Measurements from ENCODE around the gene CACNA2D4.

DNA sequence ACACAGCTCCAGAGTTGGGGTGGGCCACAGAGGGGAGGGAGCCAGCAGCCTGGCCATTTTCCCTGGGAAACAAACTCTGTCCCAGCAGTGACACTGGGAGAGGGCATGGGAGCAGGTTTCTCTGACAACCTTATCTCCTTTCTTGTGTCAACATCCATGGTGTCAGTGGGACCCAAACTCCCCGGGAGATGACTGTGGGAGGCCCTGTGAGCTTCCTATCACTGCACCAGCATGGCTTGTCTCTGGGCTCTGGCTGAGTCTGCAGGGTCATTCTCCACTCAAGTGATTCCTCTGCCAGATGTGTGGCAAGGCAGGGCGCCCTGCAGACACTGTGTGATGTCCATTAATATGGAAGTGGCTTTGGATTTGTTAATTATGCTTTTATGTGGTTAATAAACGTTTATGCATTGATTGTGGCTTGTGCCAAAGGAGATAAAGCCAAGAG is 88.0 kb downstream of the CACNA2D4 start:
- TF ChIP-seq, protein P1, sequence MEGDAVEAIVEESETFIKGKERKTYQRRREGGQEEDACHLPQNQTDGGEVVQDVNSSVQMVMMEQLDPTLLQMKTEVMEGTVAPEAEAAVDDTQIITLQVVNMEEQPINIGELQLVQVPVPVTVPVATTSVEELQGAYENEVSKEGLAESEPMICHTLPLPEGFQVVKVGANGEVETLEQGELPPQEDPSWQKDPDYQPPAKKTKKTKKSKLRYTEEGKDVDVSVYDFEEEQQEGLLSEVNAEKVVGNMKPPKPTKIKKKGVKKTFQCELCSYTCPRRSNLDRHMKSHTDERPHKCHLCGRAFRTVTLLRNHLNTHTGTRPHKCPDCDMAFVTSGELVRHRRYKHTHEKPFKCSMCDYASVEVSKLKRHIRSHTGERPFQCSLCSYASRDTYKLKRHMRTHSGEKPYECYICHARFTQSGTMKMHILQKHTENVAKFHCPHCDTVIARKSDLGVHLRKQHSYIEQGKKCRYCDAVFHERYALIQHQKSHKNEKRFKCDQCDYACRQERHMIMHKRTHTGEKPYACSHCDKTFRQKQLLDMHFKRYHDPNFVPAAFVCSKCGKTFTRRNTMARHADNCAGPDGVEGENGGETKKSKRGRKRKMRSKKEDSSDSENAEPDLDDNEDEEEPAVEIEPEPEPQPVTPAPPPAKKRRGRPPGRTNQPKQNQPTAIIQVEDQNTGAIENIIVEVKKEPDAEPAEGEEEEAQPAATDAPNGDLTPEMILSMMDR (IDR thresholded peaks at IDR 0.05; ENCODE audit: extremely low read depth in 1 of 2, insufficient read depth in 1 of 2, low read depth in 1 of 2, low read length in 2 of 2): no peak
- TF ChIP-seq MAX (IDR thresholded peaks at IDR 0.05; ENCODE audit: insufficient read depth, insufficient read length) (no peak), POLR2A (IDR thresholded peaks at IDR 0.05; ENCODE audit: low read depth, low read length) (no peak), POLR2AphosphoS5 (IDR thresholded peaks at IDR 0.05; ENCODE audit: insufficient read depth, low read depth, low read length) (no peak), EZH2 (IDR thresholded peaks at IDR 0.05; ENCODE audit: borderline replicate concordance, low read depth, low read length, severe bottlenecking) (no peak), JUN (IDR thresholded peaks at IDR 0.05; ENCODE audit: borderline replicate concordance, insufficient read depth, insufficient read length, low read depth) (no peak)

Data from endothelial cell of umbilical vein (primary cell).